Measurements from ENCODE around the gene RAB26. TPM values are rescaled to one million over a fixed set of nuclear protein-coding genes. Genes with fewer than 3 reads are reported as not detected.

Gene RAB26
- polyA plus RNA-seq, 1 donor from 2014 or later: 4.9 TPM

- H3K27me3 ChIP-seq (ENCODE audit: insufficient read depth, low read depth, low read length): no peaks in the 10 kb centered on the region
- no peak overlapping the region for H3K4me3 ChIP-seq (ENCODE audit: low read length)
- H3K9me2 ChIP-seq (ENCODE audit: insufficient read depth, low read length): no peaks in the 10 kb centered on the region
- H3F3A ChIP-seq (ENCODE audit: insufficient read depth, low read length, poor library complexity, severe bottlenecking): no peaks in the 10 kb centered on the region
- H3K4me2 ChIP-seq (ENCODE audit: low read length): no peak overlapping the region
- no peak overlapping the region for H3K27ac ChIP-seq (ENCODE audit: low read length)
- no peaks in the 10 kb centered on the region for H3K79me2 ChIP-seq (replicated peaks; ENCODE audit: insufficient read depth, low read length)
- no peak overlapping the region for H2AFZ ChIP-seq (ENCODE audit: low read depth, low read length)
- H4K20me1 ChIP-seq (ENCODE audit: insufficient read depth): no peaks in the 10 kb centered on the region
- no peak for TF ChIP-seq EP300 (conservative IDR thresholded peaks at IDR 0.05; ENCODE audit: poor library complexity, severe bottlenecking)
- TF ChIP-seq MXI1 (conservative IDR thresholded peaks at IDR 0.05; ENCODE audit: poor library complexity, severe bottlenecking): no peak
- no peak for TF ChIP-seq POLR2AphosphoS5 (IDR thresholded peaks at IDR 0.05)
- TF ChIP-seq EZH2 (IDR thresholded peaks at IDR 0.05; ENCODE audit: borderline replicate concordance, insufficient read depth, low read length, poor library complexity, severe bottlenecking): no peak
- TF ChIP-seq SMC3 (conservative IDR thresholded peaks at IDR 0.05; ENCODE audit: poor library complexity): no peak
- TF ChIP-seq, protein P1, sequence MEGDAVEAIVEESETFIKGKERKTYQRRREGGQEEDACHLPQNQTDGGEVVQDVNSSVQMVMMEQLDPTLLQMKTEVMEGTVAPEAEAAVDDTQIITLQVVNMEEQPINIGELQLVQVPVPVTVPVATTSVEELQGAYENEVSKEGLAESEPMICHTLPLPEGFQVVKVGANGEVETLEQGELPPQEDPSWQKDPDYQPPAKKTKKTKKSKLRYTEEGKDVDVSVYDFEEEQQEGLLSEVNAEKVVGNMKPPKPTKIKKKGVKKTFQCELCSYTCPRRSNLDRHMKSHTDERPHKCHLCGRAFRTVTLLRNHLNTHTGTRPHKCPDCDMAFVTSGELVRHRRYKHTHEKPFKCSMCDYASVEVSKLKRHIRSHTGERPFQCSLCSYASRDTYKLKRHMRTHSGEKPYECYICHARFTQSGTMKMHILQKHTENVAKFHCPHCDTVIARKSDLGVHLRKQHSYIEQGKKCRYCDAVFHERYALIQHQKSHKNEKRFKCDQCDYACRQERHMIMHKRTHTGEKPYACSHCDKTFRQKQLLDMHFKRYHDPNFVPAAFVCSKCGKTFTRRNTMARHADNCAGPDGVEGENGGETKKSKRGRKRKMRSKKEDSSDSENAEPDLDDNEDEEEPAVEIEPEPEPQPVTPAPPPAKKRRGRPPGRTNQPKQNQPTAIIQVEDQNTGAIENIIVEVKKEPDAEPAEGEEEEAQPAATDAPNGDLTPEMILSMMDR (IDR thresholded peaks at IDR 0.05; ENCODE audit: poor library complexity, severe bottlenecking): no peak
- TF ChIP-seq, protein P2, sequence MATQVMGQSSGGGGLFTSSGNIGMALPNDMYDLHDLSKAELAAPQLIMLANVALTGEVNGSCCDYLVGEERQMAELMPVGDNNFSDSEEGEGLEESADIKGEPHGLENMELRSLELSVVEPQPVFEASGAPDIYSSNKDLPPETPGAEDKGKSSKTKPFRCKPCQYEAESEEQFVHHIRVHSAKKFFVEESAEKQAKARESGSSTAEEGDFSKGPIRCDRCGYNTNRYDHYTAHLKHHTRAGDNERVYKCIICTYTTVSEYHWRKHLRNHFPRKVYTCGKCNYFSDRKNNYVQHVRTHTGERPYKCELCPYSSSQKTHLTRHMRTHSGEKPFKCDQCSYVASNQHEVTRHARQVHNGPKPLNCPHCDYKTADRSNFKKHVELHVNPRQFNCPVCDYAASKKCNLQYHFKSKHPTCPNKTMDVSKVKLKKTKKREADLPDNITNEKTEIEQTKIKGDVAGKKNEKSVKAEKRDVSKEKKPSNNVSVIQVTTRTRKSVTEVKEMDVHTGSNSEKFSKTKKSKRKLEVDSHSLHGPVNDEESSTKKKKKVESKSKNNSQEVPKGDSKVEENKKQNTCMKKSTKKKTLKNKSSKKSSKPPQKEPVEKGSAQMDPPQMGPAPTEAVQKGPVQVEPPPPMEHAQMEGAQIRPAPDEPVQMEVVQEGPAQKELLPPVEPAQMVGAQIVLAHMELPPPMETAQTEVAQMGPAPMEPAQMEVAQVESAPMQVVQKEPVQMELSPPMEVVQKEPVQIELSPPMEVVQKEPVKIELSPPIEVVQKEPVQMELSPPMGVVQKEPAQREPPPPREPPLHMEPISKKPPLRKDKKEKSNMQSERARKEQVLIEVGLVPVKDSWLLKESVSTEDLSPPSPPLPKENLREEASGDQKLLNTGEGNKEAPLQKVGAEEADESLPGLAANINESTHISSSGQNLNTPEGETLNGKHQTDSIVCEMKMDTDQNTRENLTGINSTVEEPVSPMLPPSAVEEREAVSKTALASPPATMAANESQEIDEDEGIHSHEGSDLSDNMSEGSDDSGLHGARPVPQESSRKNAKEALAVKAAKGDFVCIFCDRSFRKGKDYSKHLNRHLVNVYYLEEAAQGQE (IDR thresholded peaks at IDR 0.05; ENCODE audit: borderline replicate concordance): no peak
- no peak for TF ChIP-seq TAF1 (IDR thresholded peaks at IDR 0.05; ENCODE audit: low read depth)
- TF ChIP-seq RAD21 (conservative IDR thresholded peaks at IDR 0.05): no peak
- no peaks in the 10 kb centered on the region for H3K9me3 ChIP-seq (ENCODE audit: low read length)
- no peak overlapping the region for H3K9ac ChIP-seq (ENCODE audit: low read length)
- H3K36me3 ChIP-seq (ENCODE audit: insufficient read depth, low read length): no peaks in the 10 kb centered on the region
Measured at GRCh38 chr16:2187212-2187611, 38.8 kb downstream of the RAB26 start.

- no peak overlapping the region for H3K9ac ChIP-seq (ENCODE audit: low read length)
- H3K27ac ChIP-seq (ENCODE audit: low read length): no peak overlapping the region
- H3K9me3 ChIP-seq (ENCODE audit: low read length): no peaks in the 10 kb centered on the region
- H2AFZ ChIP-seq (ENCODE audit: low read depth, low read length): no peak overlapping the region
- no peaks in the 10 kb centered on the region for H3K36me3 ChIP-seq (ENCODE audit: insufficient read depth, low read length)
- no peak overlapping the region for H3K4me3 ChIP-seq (ENCODE audit: low read length)
- H3K4me2 ChIP-seq (ENCODE audit: low read length): no peak overlapping the region
- no peaks in the 10 kb centered on the region for H3F3A ChIP-seq (ENCODE audit: insufficient read depth, low read length, poor library complexity, severe bottlenecking)
- no peaks in the 10 kb centered on the region for H4K20me1 ChIP-seq (ENCODE audit: insufficient read depth)
- no peaks in the 10 kb centered on the region for H3K9me2 ChIP-seq (ENCODE audit: insufficient read depth, low read length)
- TF ChIP-seq TAF1 (IDR thresholded peaks at IDR 0.05; ENCODE audit: low read depth): no peak
- TF ChIP-seq, protein P1 (IDR thresholded peaks at IDR 0.05; ENCODE audit: poor library complexity, severe bottlenecking): no peak
- no peaks in the 10 kb centered on the region for H3K79me2 ChIP-seq (replicated peaks; ENCODE audit: insufficient read depth, low read length)
- H3K27me3 ChIP-seq (ENCODE audit: insufficient read depth, low read depth, low read length): no peaks in the 10 kb centered on the region
Measured at GRCh38 chr16:2188395-2188794, 40.0 kb downstream of the RAB26 start.
